ENCODE data around the gene PHYHIPL. TPM values are rescaled to one million over a fixed set of nuclear protein-coding genes. Genes with fewer than 3 reads are reported as not detected.
A peak's percentile ranks its signal among the peaks of the same experiment; 100 is the strongest.
"Not testable (repeated sequence)": the region's sequence is repeated elsewhere in the genome, so short reads cannot be mapped to it uniquely, and the experiment has no call there.

Gene PHYHIPL
- polyA plus RNA-seq, 1 donor, result 19.1 TPM

DNA sequence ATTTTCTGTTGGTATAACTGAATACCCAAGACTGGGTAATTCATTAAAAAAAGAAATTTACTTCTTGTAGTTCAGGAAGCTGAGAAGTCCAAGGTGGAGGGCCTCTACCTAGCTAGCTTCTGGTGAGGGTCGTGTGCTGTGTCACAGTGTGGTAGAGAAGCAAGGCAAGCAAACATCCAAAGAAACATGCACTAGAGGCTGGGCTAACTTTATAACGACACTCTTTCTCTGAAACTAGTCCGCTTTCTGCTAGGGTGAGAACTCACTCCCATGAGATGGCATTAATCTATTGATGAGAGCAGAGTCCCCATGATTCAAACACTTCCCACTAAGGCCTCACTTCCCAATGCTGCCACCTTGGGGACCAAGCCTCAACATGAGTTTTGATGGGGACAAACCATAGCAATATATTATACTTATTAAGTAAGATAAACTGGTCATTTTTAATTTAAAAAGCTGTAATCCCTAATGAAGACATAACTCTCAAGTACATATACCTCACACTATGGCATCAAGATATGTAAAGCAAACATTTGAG, 50.8 kb downstream of the PHYHIPL start:
- H3K36me3 ChIP-seq (ENCODE audit: control insufficient read depth, insufficient read depth, low read length), result no peaks in the 10 kb centered on the region
- WGBS (ENCODE audit: insufficient coverage, low lambda C conversion rate), result no CpG with 5 or more reads among the region's 3 CpGs
- no peaks in the 10 kb centered on the region for H3K27me3 ChIP-seq (ENCODE audit: control insufficient read depth, insufficient read depth, low read length)
- H3K9me3 ChIP-seq (ENCODE audit: control insufficient read depth, low read depth, low read length), result no peaks in the 10 kb centered on the region
- DNase-seq, result no peak
- no peaks in the 10 kb centered on the region for H3K4me1 ChIP-seq (ENCODE audit: control insufficient read depth, insufficient read depth, low read length)
- no peak overlapping the region for H3K4me3 ChIP-seq (ENCODE audit: low read length)
- no peak overlapping the region for H3K27ac ChIP-seq (ENCODE audit: low read length)

- 94% methylated on average over 3 of the region's 4 CpGs for WGBS (ENCODE audit: insufficient coverage, low lambda C conversion rate)
Measured at GRCh38 chr10:59229441-59229840, 53.0 kb downstream of the PHYHIPL start.

DNA sequence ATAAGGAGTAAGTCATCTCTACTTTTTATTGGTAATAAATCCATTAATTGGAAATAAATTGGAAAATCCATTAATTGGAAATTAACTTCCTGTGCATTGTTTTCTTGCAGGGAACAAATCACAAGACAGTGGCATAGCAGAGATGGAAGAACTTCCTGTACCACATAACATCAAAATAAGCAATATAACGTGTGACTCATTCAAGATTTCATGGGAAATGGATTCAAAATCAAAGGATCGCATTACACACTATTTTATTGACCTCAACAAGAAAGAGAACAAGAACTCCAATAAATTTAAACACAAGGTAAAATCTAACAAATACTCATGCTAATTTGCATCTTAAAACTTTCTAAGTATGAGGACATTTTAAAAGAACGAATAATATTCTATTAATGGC, 57.8 kb downstream of the PHYHIPL start:
- Histone ChIP-seq H3K36me3 (ENCODE audit: control insufficient read depth, insufficient read depth, low read length) (peaks cover 6% of the 10 kb centered on the region), H3K9me3 (ENCODE audit: control insufficient read depth, low read depth, low read length) (no peaks in the 10 kb centered on the region), H3K27me3 (ENCODE audit: control insufficient read depth, insufficient read depth, low read length) (no peaks in the 10 kb centered on the region), H3K27ac (ENCODE audit: low read length) (no peak overlapping the region), H3K4me1 (ENCODE audit: control insufficient read depth, insufficient read depth, low read length) (no peaks in the 10 kb centered on the region), H3K4me3 (ENCODE audit: low read length) (no peak overlapping the region)
- WGBS (ENCODE audit: insufficient coverage, low lambda C conversion rate), result 78% methylated on average over 3 of the region's 3 CpGs
- DNase-seq, result no peak

More at GRCh38 chr10:59229441-59229840, 53.0 kb downstream of the PHYHIPL start:
- H3K9me3 ChIP-seq (ENCODE audit: control insufficient read depth, low read depth, low read length), result no peaks in the 10 kb centered on the region
- H3K4me3 ChIP-seq (ENCODE audit: low read length), result no peak overlapping the region
- H3K4me1 ChIP-seq (ENCODE audit: control insufficient read depth, insufficient read depth, low read length), result no peaks in the 10 kb centered on the region
- H3K27me3 ChIP-seq (ENCODE audit: control insufficient read depth, insufficient read depth, low read length), result no peaks in the 10 kb centered on the region
- DNase-seq, result no peak
- H3K27ac ChIP-seq (ENCODE audit: low read length), result no peak overlapping the region
- H3K36me3 ChIP-seq (ENCODE audit: control insufficient read depth, insufficient read depth, low read length), result no peaks in the 10 kb centered on the region

DNA sequence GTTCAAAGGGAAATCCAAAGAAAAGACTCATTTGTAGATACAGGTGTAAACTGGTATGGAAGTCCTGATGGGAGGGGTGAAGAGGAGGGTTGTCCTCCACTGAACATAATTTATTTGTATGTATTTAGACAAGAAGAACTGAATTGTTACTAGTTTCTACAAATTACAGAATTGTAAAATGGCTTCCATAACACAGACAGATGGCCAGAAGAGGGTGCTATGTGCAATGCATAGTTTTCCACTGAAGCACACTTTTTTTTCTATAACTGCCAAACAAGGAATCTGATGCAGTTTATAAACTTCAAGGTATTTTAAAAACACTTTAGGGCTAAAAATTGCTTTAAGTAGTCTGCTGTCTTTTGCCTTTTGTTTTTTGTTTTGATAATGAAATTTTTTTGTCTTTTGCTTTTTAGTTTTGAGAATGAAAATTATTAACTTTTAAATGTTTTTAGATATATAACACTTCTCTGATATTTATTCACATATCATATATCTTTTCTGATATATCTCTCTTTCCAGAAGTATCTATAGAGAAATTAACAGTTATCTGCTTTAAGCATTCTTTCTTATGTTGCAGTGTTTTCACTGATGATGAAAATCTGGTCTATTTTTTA, 58.5 kb downstream of the PHYHIPL start:
- Histone ChIP-seq H3K27me3 (ENCODE audit: control insufficient read depth, insufficient read depth, low read length) (no peaks in the 10 kb centered on the region), H3K4me3 (ENCODE audit: low read length) (no peak overlapping the region), H3K36me3 (ENCODE audit: control insufficient read depth, insufficient read depth, low read length) (peaks cover 7% of the 10 kb centered on the region), H3K4me1 (ENCODE audit: control insufficient read depth, insufficient read depth, low read length) (no peaks in the 10 kb centered on the region), H3K9me3 (ENCODE audit: control insufficient read depth, low read depth, low read length) (no peaks in the 10 kb centered on the region), H3K27ac (ENCODE audit: low read length) (no peak overlapping the region)
- DNase-seq, result peak; percentile 18 to 19

DNA sequence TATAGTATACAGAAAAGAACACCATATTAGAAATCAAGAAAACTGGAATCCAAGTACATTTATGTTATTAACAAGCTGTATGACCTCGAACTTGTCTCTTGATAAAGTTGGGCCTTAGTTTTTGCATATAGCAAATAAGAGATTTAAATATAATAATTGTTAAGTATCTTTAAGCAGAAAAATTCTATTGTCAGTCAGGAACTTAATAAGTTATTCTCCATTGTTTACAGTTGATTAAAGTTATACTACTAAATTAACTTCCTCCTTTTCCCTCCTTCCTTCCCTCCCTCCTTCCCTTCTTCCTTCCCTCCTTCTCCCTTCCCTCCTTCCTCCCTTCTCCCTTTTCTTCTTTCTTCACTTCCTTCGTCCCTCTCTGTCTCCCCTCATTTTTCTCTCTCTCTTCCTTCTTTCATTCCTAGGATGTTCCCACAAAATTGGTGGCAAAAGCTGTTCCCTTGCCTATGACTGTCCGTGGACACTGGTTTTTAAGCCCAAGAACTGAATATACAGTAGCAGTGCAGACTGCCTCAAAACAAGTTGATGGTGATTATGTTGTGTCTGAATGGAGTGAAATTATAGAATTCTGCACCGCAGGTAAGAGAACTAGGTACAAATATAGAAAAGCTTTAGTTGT, 59.7 kb downstream of the PHYHIPL start:
- Histone ChIP-seq H3K36me3 (ENCODE audit: control insufficient read depth, insufficient read depth, low read length) (peaks cover 7% of the 10 kb centered on the region), H3K9me3 (ENCODE audit: control insufficient read depth, low read depth, low read length) (no peaks in the 10 kb centered on the region)
- 85% methylated on average over 2 of the region's 4 CpGs for WGBS (ENCODE audit: insufficient coverage, low lambda C conversion rate)

DNA sequence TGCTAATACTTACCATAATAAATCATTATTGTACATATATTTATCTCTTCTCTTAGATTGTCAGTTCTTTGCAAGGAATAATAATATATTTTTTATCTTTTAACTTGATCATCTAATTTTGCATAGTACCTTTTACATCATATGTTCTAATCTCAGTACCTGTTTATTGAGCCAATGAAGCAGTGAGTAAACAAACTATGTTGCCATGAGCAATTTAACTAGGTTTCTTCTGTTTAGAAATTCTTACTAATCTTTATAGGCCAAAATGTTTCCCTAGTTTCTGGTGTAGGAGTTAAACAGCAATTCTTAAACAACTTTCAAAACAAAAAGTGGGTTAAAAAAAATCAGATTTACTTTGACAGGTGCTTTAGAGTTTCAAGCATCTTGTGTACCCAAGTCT, 61.3 kb downstream of the PHYHIPL start:
- H3K4me1 ChIP-seq (ENCODE audit: control insufficient read depth, insufficient read depth, low read length), result no peaks in the 10 kb centered on the region
- H3K36me3 ChIP-seq (ENCODE audit: control insufficient read depth, insufficient read depth, low read length), result peaks cover 7% of the 10 kb centered on the region
- no peaks in the 10 kb centered on the region for H3K27me3 ChIP-seq (ENCODE audit: control insufficient read depth, insufficient read depth, low read length)
- no peak overlapping the region for H3K27ac ChIP-seq (ENCODE audit: low read length)
- H3K4me3 ChIP-seq (ENCODE audit: low read length), result no peak overlapping the region
- no peaks in the 10 kb centered on the region for H3K9me3 ChIP-seq (ENCODE audit: control insufficient read depth, low read depth, low read length)
- no peak for DNase-seq

More for the DNA sequence above, 59.7 kb downstream of the PHYHIPL start:
- no peak overlapping the region for H3K27ac ChIP-seq (ENCODE audit: low read length)
- no peaks in the 10 kb centered on the region for H3K27me3 ChIP-seq (ENCODE audit: control insufficient read depth, insufficient read depth, low read length)
- no peak for DNase-seq
- no peaks in the 10 kb centered on the region for H3K4me1 ChIP-seq (ENCODE audit: control insufficient read depth, insufficient read depth, low read length)
- H3K4me3 ChIP-seq (ENCODE audit: low read length), result no peak overlapping the region

GRCh38 chr10:59239108-59239507, 62.7 kb downstream of the PHYHIPL start:
- H3K27ac ChIP-seq (ENCODE audit: low read length), result not testable (repeated sequence)
- WGBS (ENCODE audit: insufficient coverage, low lambda C conversion rate), result 100% methylated on average over 1 of the region's 2 CpGs

GRCh38 chr10:59240582-59241183, 64.2 kb downstream of the PHYHIPL start:
- Histone ChIP-seq H3K27me3 (ENCODE audit: control insufficient read depth, insufficient read depth, low read length) (no peaks in the 10 kb centered on the region), H3K36me3 (ENCODE audit: control insufficient read depth, insufficient read depth, low read length) (peaks cover 13% of the 10 kb centered on the region), H3K27ac (ENCODE audit: low read length) (no peak overlapping the region), H3K9me3 (ENCODE audit: control insufficient read depth, low read depth, low read length) (no peaks in the 10 kb centered on the region), H3K4me3 (ENCODE audit: low read length) (no peak overlapping the region), H3K4me1 (ENCODE audit: control insufficient read depth, insufficient read depth, low read length) (no peaks in the 10 kb centered on the region)
- peak in 1 of 2 donors; percentile 29 for DNase-seq
- 80% methylated on average over 1 of the region's 2 CpGs for WGBS (ENCODE audit: insufficient coverage, low lambda C conversion rate)

More at GRCh38 chr10:59239108-59239507, 62.7 kb downstream of the PHYHIPL start:
- not testable (repeated sequence) for H3K27me3 ChIP-seq (ENCODE audit: control insufficient read depth, insufficient read depth, low read length); H3K9me3 ChIP-seq (ENCODE audit: control insufficient read depth, low read depth, low read length); DNase-seq; H3K4me3 ChIP-seq (ENCODE audit: low read length); H3K36me3 ChIP-seq (ENCODE audit: control insufficient read depth, insufficient read depth, low read length); H3K4me1 ChIP-seq (ENCODE audit: control insufficient read depth, insufficient read depth, low read length)

- Histone ChIP-seq H3K27me3 (ENCODE audit: control insufficient read depth, insufficient read depth, low read length) (no peaks in the 10 kb centered on the region), H3K4me3 (ENCODE audit: low read length) (no peak overlapping the region), H3K4me1 (ENCODE audit: control insufficient read depth, insufficient read depth, low read length) (no peaks in the 10 kb centered on the region), H3K27ac (ENCODE audit: low read length) (no peak overlapping the region), H3K36me3 (ENCODE audit: control insufficient read depth, insufficient read depth, low read length) (peaks cover 13% of the 10 kb centered on the region), H3K9me3 (ENCODE audit: control insufficient read depth, low read depth, low read length) (no peaks in the 10 kb centered on the region)
- no peak for DNase-seq
- WGBS (ENCODE audit: insufficient coverage, low lambda C conversion rate), result no CpG with 5 or more reads among the region's 1 CpG
Measured at GRCh38 chr10:59242057-59242456, 65.6 kb downstream of the PHYHIPL start.

DNA sequence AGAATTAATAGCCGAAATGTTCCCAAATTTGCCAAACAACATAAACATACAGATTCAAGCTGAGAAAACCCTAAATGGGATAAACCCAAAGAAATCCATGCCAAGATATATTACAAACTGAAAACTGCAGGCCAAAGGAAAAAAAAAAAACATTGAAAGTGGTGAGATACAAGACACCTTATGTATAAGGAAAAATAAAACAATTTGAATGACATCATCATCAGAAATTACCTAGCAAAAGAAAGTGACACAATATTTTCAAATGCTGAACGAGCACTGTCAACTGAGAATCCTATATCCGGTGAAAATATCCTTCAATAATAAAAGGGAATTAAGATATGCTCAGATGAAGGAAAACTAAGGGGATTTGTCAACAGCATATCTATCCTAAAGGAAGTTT, 66.5 kb downstream of the PHYHIPL start:
- Histone ChIP-seq H3K27me3 (ENCODE audit: control insufficient read depth, insufficient read depth, low read length) (no peaks in the 10 kb centered on the region), H3K36me3 (ENCODE audit: control insufficient read depth, insufficient read depth, low read length) (peaks cover 18% of the 10 kb centered on the region), H3K9me3 (ENCODE audit: control insufficient read depth, low read depth, low read length) (no peaks in the 10 kb centered on the region), H3K4me1 (ENCODE audit: control insufficient read depth, insufficient read depth, low read length) (no peaks in the 10 kb centered on the region), H3K4me3 (ENCODE audit: low read length) (no peak overlapping the region), H3K27ac (ENCODE audit: low read length) (no peak overlapping the region)
- no peak for DNase-seq
- WGBS (ENCODE audit: insufficient coverage, low lambda C conversion rate), result 100% methylated on average over 1 of the region's 3 CpGs
